Adrenal gland (tissue), 12 donors: ENCODE results near the gene ZNF19. TPM values are rescaled to one million over a fixed set of nuclear protein-coding genes. Genes with fewer than 3 reads are reported as not detected.

Source experiments
- DNase-seq, 7 donors: peaks; one replicate each; pipeline ENCODE4 v3.0.0-alpha.2; 2019 to 2020
- H3K27ac ChIP-seq, 5 donors: fragments of 200-600 bp; sonication (generic) in 4 of 5; 1 replicate in 3 of 5; 2 replicates in 2 of 5; pipeline versions ENCODE4 v1.5.1 to v1.8.0; 2016 to 2020; ENCODE audit warnings: mild to moderate bottlenecking in 1 of 5
- H3K27me3 ChIP-seq: fragments of 200-600 bp; 2 replicates; pipeline ENCODE4 v1.8.0; 2021
- H3K36me3 ChIP-seq, 2 donors: fragments of 200-600 bp; replicated peaks in 1 of 2; 1 replicate in 1 of 2; 2 replicates in 1 of 2; pipeline versions ENCODE4 v1.5.1 to v1.8.0; 2018 to 2022
- H3K4me1 ChIP-seq, 2 donors: fragments of 200-600 bp; replicated peaks in 1 of 2; 1 replicate in 1 of 2; 2 replicates in 1 of 2; pipeline versions ENCODE4 v1.5.1 to v1.8.0; 2018 to 2021
- H3K4me3 ChIP-seq, 4 donors: fragments of 200-600 bp; sonication (generic) in 3 of 4; one replicate each; pipeline ENCODE4 v1.5.1; 2016 to 2018
- H3K9me3 ChIP-seq, 3 donors: fragments of 200-600 bp; sonication (generic) in 1 of 3; replicated peaks in 1 of 3; 1 replicate in 2 of 3; 2 replicates in 1 of 3; pipeline versions ENCODE4 v1.5.1 to v1.8.0; 2016 to 2021
- POLR2A ChIP-seq, 2 donors: fragments of 450-650 bp; IDR thresholded peaks; one replicate each; pipeline ENCODE4 v1.6.1; 2017; ENCODE audit warnings: antibody characterized with exemption in 2 of 2, mild to moderate bottlenecking in 2 of 2, moderate library complexity in 1 of 2
- WGBS, 4 donors: extraction: QIAGEN DNeasy Blood & Tissue Kit in 2 of 4; methylation state at CpG; one replicate each; pipeline versions ENCODE4 v1.1.5 to v1.1.7; 2013 to 2017; 5-methylcytosine and 5-hydroxymethylcytosine counted together
- intact Hi-C, 2 donors: fragments of 100-400 bp; cut with DNase I; formaldehyde crosslinking; loops; one replicate each; pipeline versions ENCODE4 v1.14.1 to v1.15.0; 2022 to 2023
- polyA plus RNA-seq, 3 donors: library from polyadenylated mRNA; stranded (reverse); fragments of 200-250 nt in 2 of 3; fragments of 350-450 nt in 1 of 3; fragmentation: Illumina TruSeq in 1 of 3; extraction: RNeasy Lipid Tissue Mini Kit (QIAGEN cat#74804) in 1 of 3; gene quantifications; one replicate each; pipeline ENCODE4 v1.2.3, GENCODE V29; 2013 to 2014
- total RNA-seq, 9 donors: library from RNA; depleted of rRNA in 4 of 9; stranded (reverse); fragments of >200 nt in 4 of 9; fragments of 120-200 nt in 1 of 9; fragmentation: NEBNext Ultra II Directional in 1 of 9; extraction: Animal tissue kit (Norgen Biotek cat#: 25700) in 1 of 9; gene quantifications; one replicate each; pipeline versions ENCODE4 v1.1.0 to v1.2.4, GENCODE V29; 2013 to 2023
- TF ChIP-seq, protein P1 (sequence below), 6 experiments: fragments of 450-650 bp in 4 of 6; fragments of 200-600 bp in 2 of 6; sonication (generic) in 1 of 6; IDR thresholded peaks; 1 replicate in 5 of 6; 2 replicates in 1 of 6; pipeline versions ENCODE4 v1.5.1 to v1.8.0; 2016 to 2021; ENCODE audit warnings: antibody characterized with exemption in 6 of 6, mild to moderate bottlenecking in 2 of 6, moderate library complexity in 1 of 6
- donor health status: healthy with polysubstance abuse.
- donor health status: Bipolar disorder and iron deficiency.
- donor health status: DM: yes; HTN: yes; CAD: no.
- donor health status: DM: no; HTN: no; CAD: no.
- donor health status: DM: no; HTN: no; CAD: no.
- donor health status: DM: yes; HTN: yes; CAD: no.

The ZNF19 gene
- total and polyA plus RNA-seq, 12 donors, result 0.24 to 10.4 (median 4.9) TPM

DNA sequence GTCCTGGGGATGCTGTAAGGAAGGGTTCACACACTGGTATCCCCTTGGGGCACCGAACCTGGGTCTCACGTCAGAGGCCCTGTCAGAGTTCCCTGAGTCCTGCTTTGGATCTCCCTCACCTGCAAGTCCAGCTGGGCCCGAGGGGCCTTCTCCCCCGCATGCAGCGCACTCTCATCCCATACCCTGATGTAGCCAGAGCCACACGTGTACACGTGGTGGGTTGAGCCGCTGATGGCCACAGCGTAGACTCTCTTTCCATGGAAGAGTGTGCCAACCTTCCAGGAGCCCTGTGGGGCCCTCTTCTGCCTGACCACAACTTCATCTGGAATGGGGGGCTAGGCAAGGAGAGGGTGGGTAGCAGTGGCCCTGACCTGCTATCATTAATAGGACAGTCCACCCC, 57.1 kb downstream of the ZNF19 start:
- 87 to 93% (median 91%) methylated on average over 3 to 9 of the region's 9 CpGs for WGBS, 4 donors
- intact Hi-C loops, result no loop called here

DNA sequence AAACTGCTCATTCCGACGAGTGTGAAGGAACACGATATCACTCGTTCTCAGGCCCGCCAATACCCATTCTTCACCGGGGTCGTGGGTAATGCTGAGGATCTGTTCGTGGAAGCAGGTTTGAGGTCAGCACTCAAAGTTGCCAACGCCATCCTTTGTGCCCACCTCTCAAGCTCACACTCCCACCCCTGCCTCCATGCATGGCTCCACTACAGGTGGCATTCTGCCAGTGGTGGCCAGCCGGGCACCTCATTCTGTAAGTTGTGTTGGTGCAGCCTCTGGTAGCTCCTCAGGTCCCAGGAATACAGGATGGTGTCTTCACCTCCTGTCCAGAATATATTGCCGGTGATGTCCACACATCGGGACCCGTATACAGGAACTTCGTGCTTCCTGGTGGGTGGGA, 57.9 kb downstream of the ZNF19 start:
- TF ChIP-seq, protein P1, sequence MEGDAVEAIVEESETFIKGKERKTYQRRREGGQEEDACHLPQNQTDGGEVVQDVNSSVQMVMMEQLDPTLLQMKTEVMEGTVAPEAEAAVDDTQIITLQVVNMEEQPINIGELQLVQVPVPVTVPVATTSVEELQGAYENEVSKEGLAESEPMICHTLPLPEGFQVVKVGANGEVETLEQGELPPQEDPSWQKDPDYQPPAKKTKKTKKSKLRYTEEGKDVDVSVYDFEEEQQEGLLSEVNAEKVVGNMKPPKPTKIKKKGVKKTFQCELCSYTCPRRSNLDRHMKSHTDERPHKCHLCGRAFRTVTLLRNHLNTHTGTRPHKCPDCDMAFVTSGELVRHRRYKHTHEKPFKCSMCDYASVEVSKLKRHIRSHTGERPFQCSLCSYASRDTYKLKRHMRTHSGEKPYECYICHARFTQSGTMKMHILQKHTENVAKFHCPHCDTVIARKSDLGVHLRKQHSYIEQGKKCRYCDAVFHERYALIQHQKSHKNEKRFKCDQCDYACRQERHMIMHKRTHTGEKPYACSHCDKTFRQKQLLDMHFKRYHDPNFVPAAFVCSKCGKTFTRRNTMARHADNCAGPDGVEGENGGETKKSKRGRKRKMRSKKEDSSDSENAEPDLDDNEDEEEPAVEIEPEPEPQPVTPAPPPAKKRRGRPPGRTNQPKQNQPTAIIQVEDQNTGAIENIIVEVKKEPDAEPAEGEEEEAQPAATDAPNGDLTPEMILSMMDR (IDR thresholded peaks at IDR 0.05), result no peak
- no peak for TF ChIP-seq POLR2A (IDR thresholded peaks at IDR 0.05)
- H3K4me1 ChIP-seq, result no peaks in the 10 kb centered on the region
- H3K27me3 ChIP-seq, result no peaks in the 10 kb centered on the region
- H3K4me3 ChIP-seq, result no peak overlapping the region
- WGBS, 4 donors, result 76 to 88% (median 87%) methylated on average over 9 to 14 of the region's 14 CpGs
- H3K36me3 ChIP-seq, result no peaks in the 10 kb centered on the region
- no peaks in the 10 kb centered on the region for H3K9me3 ChIP-seq
- H3K27ac ChIP-seq, result no peak overlapping the region
- DNase-seq, result no peak
- intact Hi-C loops, result no loop called here

More for the DNA sequence above, 57.1 kb downstream of the ZNF19 start:
- TF ChIP-seq, protein P1 (IDR thresholded peaks at IDR 0.05), result no peak
- TF ChIP-seq POLR2A (IDR thresholded peaks at IDR 0.05), result no peak
- no peaks in the 10 kb centered on the region for H3K36me3 ChIP-seq
- no peaks in the 10 kb centered on the region for H3K4me1 ChIP-seq
- no peaks in the 10 kb centered on the region for H3K27me3 ChIP-seq
- H3K9me3 ChIP-seq, result no peaks in the 10 kb centered on the region
- no peak for DNase-seq
- H3K4me3 ChIP-seq, result no peak overlapping the region
- no peak overlapping the region for H3K27ac ChIP-seq

DNA sequence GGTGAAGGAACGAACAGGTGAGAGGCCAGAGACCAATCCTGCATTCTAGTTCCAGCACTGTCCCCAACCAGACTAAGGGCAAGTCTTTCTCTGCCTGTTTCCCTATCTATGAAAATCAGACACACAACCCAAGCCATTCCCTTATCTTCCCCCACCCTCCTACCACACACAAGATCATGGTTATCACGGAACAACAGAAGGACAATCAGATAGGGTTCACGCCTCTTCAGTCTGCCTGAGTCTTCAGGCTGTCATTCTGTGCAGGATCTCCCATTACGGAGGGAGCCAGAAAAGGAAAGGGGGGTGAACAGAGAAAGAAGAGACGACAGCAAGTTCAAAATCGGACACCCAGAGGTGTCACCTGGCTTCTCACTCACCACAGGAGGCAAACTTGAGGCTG, 58.4 kb downstream of the ZNF19 start:
- intact Hi-C loops, result no loop called here
- no peaks in the 10 kb centered on the region for H3K9me3 ChIP-seq
- WGBS, 4 donors, result 63 to 79% (median 72%) methylated on average over 6 of the region's 6 CpGs
- TF ChIP-seq, protein P1 (IDR thresholded peaks at IDR 0.05), result no peak
- no peak for TF ChIP-seq POLR2A (IDR thresholded peaks at IDR 0.05)
- no peaks in the 10 kb centered on the region for H3K4me1 ChIP-seq
- no peak overlapping the region for H3K4me3 ChIP-seq
- peaks cover 3% of the 10 kb centered on the region for H3K27me3 ChIP-seq
- no peaks in the 10 kb centered on the region for H3K36me3 ChIP-seq
- no peak overlapping the region for H3K27ac ChIP-seq
- DNase-seq, result no peak

DNA sequence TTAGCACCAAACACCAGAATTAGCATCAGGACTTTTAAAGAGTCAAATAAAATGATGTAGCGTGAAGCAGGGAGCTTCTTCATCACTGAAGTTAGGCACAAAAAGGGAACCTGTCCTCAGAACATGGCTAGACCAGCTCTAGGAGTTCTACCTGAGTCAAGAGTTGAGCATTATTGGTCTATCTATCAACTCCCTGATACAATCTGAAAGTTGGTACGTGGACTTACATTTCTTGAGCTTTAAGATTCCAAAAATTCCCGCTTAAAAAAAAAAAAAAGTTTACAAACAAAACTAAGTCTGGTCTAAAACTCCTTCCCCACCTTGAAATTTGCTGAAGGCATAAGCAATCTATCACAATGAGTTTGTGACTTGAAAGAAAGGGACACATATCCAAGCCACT, 59.5 kb downstream of the ZNF19 start:
- H3K4me3 ChIP-seq, result no peak overlapping the region
- DNase-seq, result no peak
- H3K36me3 ChIP-seq, result no peaks in the 10 kb centered on the region
- no peaks in the 10 kb centered on the region for H3K9me3 ChIP-seq
- WGBS, 4 donors, result 81 to 83% (median 82%) methylated on average over 3 of the region's 3 CpGs
- intact Hi-C loops, result no loop called here
- no peaks in the 10 kb centered on the region for H3K4me1 ChIP-seq
- H3K27ac ChIP-seq, result no peak overlapping the region
- TF ChIP-seq POLR2A (IDR thresholded peaks at IDR 0.05), result no peak
- TF ChIP-seq, protein P1 (IDR thresholded peaks at IDR 0.05), result no peak
- peaks cover 4% of the 10 kb centered on the region for H3K27me3 ChIP-seq
